Hepatocyte (in vitro differentiated cells): Measurements from ENCODE around the gene C19orf25. TPM values are rescaled to one million over a fixed set of nuclear protein-coding genes. Genes with fewer than 3 reads are reported as not detected.

Experiments
- DNase-seq: peaks from one replicate; pipeline ENCODE4 v3.0.0-alpha.2; 2016; ENCODE audit warnings: low spot score
- H2AFZ ChIP-seq: fragments of 200-600 bp; sonication (generic); 2 replicates; pipeline ENCODE4 v1.6.0; 2016; ENCODE audit warnings: antibody characterized with exemption, mild to moderate bottlenecking
- H3K27ac ChIP-seq: fragments of 200-600 bp; sonication (generic); 2 replicates; pipeline ENCODE4 v1.5.1; 2016; ENCODE audit warnings: mild to moderate bottlenecking
- H3K27me3 ChIP-seq: fragments of 200-600 bp; sonication (generic); 2 replicates; pipeline ENCODE4 v1.6.1; 2016
- H3K36me3 ChIP-seq: fragments of 200-600 bp; sonication (generic); replicated peaks from 2 replicates; pipeline ENCODE4 v1.5.1; 2016; ENCODE audit warnings: low read depth; ENCODE audit not compliant: insufficient read depth
- H3K4me1 ChIP-seq: fragments of 200-600 bp; sonication (generic); 2 replicates; pipeline ENCODE4 v1.5.1; 2016; ENCODE audit warnings: mild to moderate bottlenecking, moderate library complexity; ENCODE audit not compliant: insufficient read depth
- H3K4me2 ChIP-seq: fragments of 200-600 bp; sonication (generic); 2 replicates; pipeline ENCODE4 v1.6.0; 2016
- H3K4me3 ChIP-seq: fragments of 200-600 bp; sonication (generic); 2 replicates; pipeline ENCODE4 v1.5.1; 2016; ENCODE audit warnings: mild to moderate bottlenecking
- H3K79me2 ChIP-seq: fragments of 200-600 bp; sonication (generic); 2 replicates; pipeline ENCODE4 v1.6.0; 2017; ENCODE audit warnings: mild to moderate bottlenecking
- H3K9me2 ChIP-seq: fragments of 200-600 bp; sonication (generic); replicated peaks from 2 replicates; pipeline ENCODE4 v1.6.0; 2017; ENCODE audit warnings: mild to moderate bottlenecking; ENCODE audit not compliant: insufficient read depth
- H3K9me3 ChIP-seq: fragments of 200-600 bp; sonication (generic); 2 replicates; pipeline ENCODE4 v1.5.1; 2016; ENCODE audit warnings: low read depth, mild to moderate bottlenecking
- H4K20me1 ChIP-seq: fragments of 200-600 bp; sonication (generic); 2 replicates; pipeline ENCODE4 v1.6.0; 2016; ENCODE audit warnings: mild to moderate bottlenecking; ENCODE audit not compliant: insufficient read depth, poor library complexity, severe bottlenecking
- EZH2 ChIP-seq: fragments of 200-600 bp; sonication (generic); IDR thresholded peaks from 2 replicates; pipeline ENCODE4 v1.6.1; 2016; ENCODE audit warnings: antibody characterized with exemption, mild to moderate bottlenecking, borderline replicate concordance
- EZH2phosphoT487 ChIP-seq: fragments of 200-600 bp; sonication (generic); IDR thresholded peaks from one replicate; pipeline ENCODE4 v1.6.1; 2018; ENCODE audit warnings: antibody characterized with exemption, mild to moderate bottlenecking, low read depth, moderate library complexity; ENCODE audit not compliant: unreplicated experiment, severe bottlenecking
- WGBS: methylation state at CpG from one replicate; pipeline ENCODE4 v1.1.6; 2016; ENCODE audit warnings: low lambda C conversion rate; ENCODE audit errors: missing lambda C conversion rate; 5-methylcytosine and 5-hydroxymethylcytosine counted together
- polyA plus RNA-seq: library from polyadenylated mRNA; unstranded; fragments of >200 nt; fragmentation: Nextera tagmentation; extraction: Ambion mirVana; gene quantifications from 2 replicates; pipeline ENCODE4 v1.2.1, GENCODE V29; 2016
- total RNA-seq: library from RNA; depleted of rRNA; stranded (reverse); fragments of >200 nt; gene quantifications from 2 replicates; pipeline ENCODE4 v1.2.3, GENCODE V29; 2014
- TF ChIP-seq, protein P1 (sequence below): fragments of 200-600 bp; sonication (generic); IDR thresholded peaks from 2 replicates; pipeline ENCODE4 v1.5.1; 2016; ENCODE audit warnings: antibody characterized with exemption, mild to moderate bottlenecking; ENCODE audit not compliant: poor library complexity

The C19orf25 gene
- total and polyA plus RNA-seq, 2 experiments from 2014 or later: 36.3 to 43.6 TPM

DNA sequence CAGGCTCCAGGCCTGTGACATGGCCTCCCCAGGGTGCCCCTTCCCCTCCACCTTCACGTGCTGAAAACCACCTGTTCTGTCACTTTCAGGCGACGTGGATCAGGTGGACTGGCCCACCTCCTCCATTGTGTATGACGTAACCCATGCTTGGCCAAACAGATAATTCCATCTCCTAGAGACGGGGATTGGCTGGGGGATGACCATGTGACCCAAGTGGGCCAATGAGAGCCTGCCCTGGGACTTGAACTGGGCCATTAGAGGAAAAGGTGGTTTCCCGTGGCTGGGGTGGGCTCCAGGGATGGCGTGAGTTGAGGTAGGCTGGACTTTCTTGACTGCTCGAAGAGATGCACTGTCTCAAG, 37.4 kb upstream of the C19orf25 start:
- Histone ChIP-seq H3K4me3 (no peak overlapping the region), H3K36me3 (no peaks in the 10 kb centered on the region), H3K27me3 (no peaks in the 10 kb centered on the region), H3K9me3 (no peaks in the 10 kb centered on the region), H2AFZ (no peak overlapping the region), H3K79me2 (peaks cover 13% of the 10 kb centered on the region), H3K4me1 (peaks cover 14% of the 10 kb centered on the region), H3K9me2 (no peaks in the 10 kb centered on the region), H3K27ac (no peak overlapping the region), H4K20me1 (no peaks in the 10 kb centered on the region), H3K4me2 (no peak overlapping the region)
- 83% methylated on average over 8 of the region's 8 CpGs for WGBS
- no peak for TF ChIP-seq EZH2phosphoT487
- no peak for DNase-seq

DNA sequence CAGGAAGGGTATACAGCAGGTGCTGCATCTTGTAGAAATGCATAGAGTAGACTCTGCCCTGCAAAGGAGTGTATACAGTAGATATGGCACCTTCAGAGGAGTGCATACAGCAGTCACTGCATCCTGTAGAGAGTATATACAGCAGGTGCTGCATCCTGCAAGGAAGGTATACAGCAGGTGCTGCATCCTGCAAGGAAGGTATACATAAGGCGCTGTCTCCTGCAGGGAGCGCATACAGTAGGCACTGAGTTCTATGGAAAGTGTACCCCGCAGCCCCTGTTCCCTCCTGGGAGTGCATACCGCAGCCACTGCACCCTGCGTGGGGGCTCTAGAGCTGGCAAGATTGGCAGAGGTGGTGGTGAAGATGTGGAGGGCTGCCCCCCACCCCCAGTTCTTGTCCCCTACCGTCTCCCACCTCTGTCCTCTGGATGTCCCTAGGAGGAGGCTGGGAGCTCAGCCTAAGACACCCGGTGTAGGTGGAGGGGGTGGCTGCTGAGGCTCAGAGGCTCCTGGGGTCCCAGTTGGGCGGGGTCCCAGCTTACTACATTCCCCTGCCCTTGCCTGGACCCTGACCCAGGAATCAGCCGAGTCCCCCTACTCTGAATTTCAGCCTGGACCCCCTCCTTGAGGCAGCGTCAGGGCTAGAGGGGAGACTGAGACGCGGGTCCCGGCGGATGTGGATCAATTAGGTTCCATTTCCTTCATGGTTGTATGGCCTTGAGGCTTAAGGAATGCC, 36.1 kb upstream of the C19orf25 start:
- Histone ChIP-seq H4K20me1 (no peaks in the 10 kb centered on the region), H3K4me2 (no peak overlapping the region), H3K9me2 (no peaks in the 10 kb centered on the region), H3K27ac (no peak overlapping the region), H3K36me3 (no peaks in the 10 kb centered on the region), H3K9me3 (no peaks in the 10 kb centered on the region), H3K79me2 (peaks cover 13% of the 10 kb centered on the region), H3K27me3 (no peaks in the 10 kb centered on the region), H2AFZ (no peak overlapping the region), H3K4me1 (peaks cover 26% of the 10 kb centered on the region), H3K4me3 (no peak overlapping the region)
- no peak for DNase-seq
- TF ChIP-seq, protein P1, sequence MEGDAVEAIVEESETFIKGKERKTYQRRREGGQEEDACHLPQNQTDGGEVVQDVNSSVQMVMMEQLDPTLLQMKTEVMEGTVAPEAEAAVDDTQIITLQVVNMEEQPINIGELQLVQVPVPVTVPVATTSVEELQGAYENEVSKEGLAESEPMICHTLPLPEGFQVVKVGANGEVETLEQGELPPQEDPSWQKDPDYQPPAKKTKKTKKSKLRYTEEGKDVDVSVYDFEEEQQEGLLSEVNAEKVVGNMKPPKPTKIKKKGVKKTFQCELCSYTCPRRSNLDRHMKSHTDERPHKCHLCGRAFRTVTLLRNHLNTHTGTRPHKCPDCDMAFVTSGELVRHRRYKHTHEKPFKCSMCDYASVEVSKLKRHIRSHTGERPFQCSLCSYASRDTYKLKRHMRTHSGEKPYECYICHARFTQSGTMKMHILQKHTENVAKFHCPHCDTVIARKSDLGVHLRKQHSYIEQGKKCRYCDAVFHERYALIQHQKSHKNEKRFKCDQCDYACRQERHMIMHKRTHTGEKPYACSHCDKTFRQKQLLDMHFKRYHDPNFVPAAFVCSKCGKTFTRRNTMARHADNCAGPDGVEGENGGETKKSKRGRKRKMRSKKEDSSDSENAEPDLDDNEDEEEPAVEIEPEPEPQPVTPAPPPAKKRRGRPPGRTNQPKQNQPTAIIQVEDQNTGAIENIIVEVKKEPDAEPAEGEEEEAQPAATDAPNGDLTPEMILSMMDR: no peak
- no peak for TF ChIP-seq EZH2phosphoT487
- no peak for TF ChIP-seq EZH2
- WGBS: 85% methylated on average over 14 of the region's 14 CpGs

DNA sequence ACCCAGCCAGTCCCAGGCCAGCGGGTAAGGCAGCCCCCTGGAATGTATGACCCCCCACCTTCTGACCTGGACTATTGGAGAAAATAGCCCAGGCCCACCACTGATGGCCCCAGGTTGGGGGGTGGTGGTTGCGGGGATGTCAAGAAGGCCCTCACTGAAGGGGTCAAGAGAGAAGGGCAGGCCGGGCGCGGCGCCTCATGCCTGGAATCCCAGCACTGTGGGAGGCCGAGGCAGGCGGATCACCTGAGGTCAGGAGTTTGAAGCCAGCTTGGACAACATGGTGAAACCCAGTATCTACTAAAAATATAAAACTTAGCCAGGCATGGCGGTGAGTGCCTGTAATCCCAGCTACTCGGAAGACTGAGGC, 35.3 kb upstream of the C19orf25 start:
- H3K4me3 ChIP-seq: no peak overlapping the region
- 82% methylated on average over 10 of the region's 10 CpGs for WGBS
- no peak overlapping the region for H2AFZ ChIP-seq
- no peaks in the 10 kb centered on the region for H3K9me2 ChIP-seq
- TF ChIP-seq EZH2phosphoT487: no peak
- TF ChIP-seq, protein P1: no peak
- no peak for TF ChIP-seq EZH2
- H3K36me3 ChIP-seq: no peaks in the 10 kb centered on the region
- H3K4me2 ChIP-seq: no peak overlapping the region
- H3K27me3 ChIP-seq: no peaks in the 10 kb centered on the region
- DNase-seq: no peak
- H3K79me2 ChIP-seq: peaks cover 13% of the 10 kb centered on the region
- peaks cover 35% of the 10 kb centered on the region for H3K4me1 ChIP-seq
- no peaks in the 10 kb centered on the region for H3K9me3 ChIP-seq
- no peaks in the 10 kb centered on the region for H4K20me1 ChIP-seq
- H3K27ac ChIP-seq: no peak overlapping the region

DNA sequence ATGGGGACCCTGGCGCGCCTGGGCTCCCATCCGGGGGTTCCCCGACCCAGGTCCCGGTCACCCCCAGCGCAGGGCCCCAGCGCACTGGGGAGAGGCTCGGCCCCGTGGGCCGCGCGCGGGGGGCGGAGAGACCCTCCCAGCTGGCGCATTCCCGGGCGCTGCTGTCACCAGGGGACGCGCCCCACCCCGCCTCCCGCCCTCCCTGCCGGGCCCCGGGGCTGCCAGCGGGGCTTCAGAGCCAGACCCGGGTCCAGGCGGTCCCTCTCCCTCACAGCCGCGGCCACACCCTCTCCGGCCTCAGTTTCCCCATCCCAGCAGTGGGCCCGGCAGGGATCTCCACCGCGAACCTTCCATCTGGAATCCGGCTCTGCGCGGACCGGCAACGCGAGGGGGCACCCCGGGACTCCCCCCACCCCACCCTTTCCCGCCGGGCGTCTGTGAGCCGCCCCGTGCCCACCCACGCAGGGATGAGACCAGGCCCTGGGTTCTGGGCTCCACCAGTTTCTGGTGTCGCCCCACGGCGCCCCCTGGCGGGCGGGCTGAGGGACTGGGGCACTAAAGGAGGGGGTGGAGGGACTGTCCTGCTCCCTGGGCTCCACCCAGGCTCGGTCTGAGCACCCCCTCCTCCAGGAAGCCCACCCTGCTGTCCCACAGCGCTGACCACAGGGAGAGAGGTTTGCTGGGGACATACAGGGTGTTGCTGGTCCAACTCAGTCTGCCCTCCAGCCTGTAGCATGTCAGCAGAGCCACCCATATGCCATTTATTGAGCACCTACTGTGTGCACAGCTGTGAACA, 34.7 kb upstream of the C19orf25 start:
- Histone ChIP-seq H3K27me3 (no peaks in the 10 kb centered on the region), H3K9me3 (no peaks in the 10 kb centered on the region), H3K9me2 (no peaks in the 10 kb centered on the region), H3K79me2 (peaks cover 13% of the 10 kb centered on the region), H3K4me3 (peak overlapping the region; percentile 50), H2AFZ (peak overlapping the region; percentile 60), H3K4me2 (peak overlapping the region; percentile 99), H3K27ac (peak overlapping the region; percentile 89), H3K4me1 (peaks cover 35% of the 10 kb centered on the region), H3K36me3 (no peaks in the 10 kb centered on the region), H4K20me1 (no peaks in the 10 kb centered on the region)
- TF ChIP-seq, protein P1: peak; percentile 65
- TF ChIP-seq EZH2phosphoT487: no peak
- 32% methylated on average over 8 of the region's 52 CpGs for WGBS
- peak; percentile 83 for DNase-seq
